Stimulated activated CD8-positive, alpha-beta memory T cell treated with anti-CD3 and anti-CD28 coated beads, Interleukin-7, amount 100 ng/mL, for 1 hour (primary cell): ENCODE data around the gene TMED5.

Experiments used
- DNase-seq, 2 donors: peaks; one replicate each; pipeline ENCODE4 v3.0.0-alpha.2; 2020; ENCODE audit warnings: low read depth in 2 of 2

Gene TMED5

GRCh38 chr1:93123201-93123783 lies 56.9 kb downstream of the TMED5 start:
- no peak for DNase-seq

GRCh38 chr1:93120614-93121013 lies 59.6 kb downstream of the TMED5 start:
- no peak for DNase-seq

- DNase-seq: no peak
Observed at GRCh38 chr1:93114391-93114790, 65.8 kb downstream of the TMED5 start.

GRCh38 chr1:93113127-93113526 lies 67.1 kb downstream of the TMED5 start:
- no peak for DNase-seq

- no peak for DNase-seq
Observed at GRCh38 chr1:93111561-93111960, 68.7 kb downstream of the TMED5 start.

GRCh38 chr1:93111065-93111464 lies 69.1 kb downstream of the TMED5 start:
- no peak for DNase-seq

- no peak for DNase-seq
Observed at GRCh38 chr1:93109578-93109977, 70.6 kb downstream of the TMED5 start.

- DNase-seq: no peak
Observed at GRCh38 chr1:93108335-93108734, 71.9 kb downstream of the TMED5 start.

GRCh38 chr1:93107395-93107794 lies 72.8 kb downstream of the TMED5 start:
- DNase-seq: no peak

GRCh38 chr1:93106226-93106625 lies 74.0 kb downstream of the TMED5 start:
- DNase-seq: no peak

GRCh38 chr1:93102142-93102541 lies 78.1 kb downstream of the TMED5 start:
- no peak for DNase-seq
